WTC11 (cell line): Measurements from ENCODE around the gene PSMF1.

Source experiments
- ATF1 ChIP-seq: sonication (generic); formaldehyde crosslinking; IDR thresholded peaks from 2 replicates; pipeline ENCODE4 v1.8.1; 2023; ENCODE audit warnings: mild to moderate bottlenecking, moderate library complexity, missing genetic modification reagents
- ATF6 ChIP-seq: sonication (generic); formaldehyde crosslinking; IDR thresholded peaks from 2 replicates; pipeline ENCODE4 v1.8.1; 2023; ENCODE audit warnings: mild to moderate bottlenecking, missing genetic modification reagents
- CBFB ChIP-seq: sonication (generic); formaldehyde crosslinking; IDR thresholded peaks from 2 replicates; pipeline ENCODE4 v1.8.1; 2022; ENCODE audit warnings: mild to moderate bottlenecking, low read depth, missing genetic modification reagents
- CTCF ChIP-seq: fragments of 200-600 bp; IDR thresholded peaks from 2 replicates; pipeline ENCODE4 v1.8.0; 2022; ENCODE audit warnings: antibody characterized with exemption
- ETV6 ChIP-seq: sonication (generic); formaldehyde crosslinking; IDR thresholded peaks from 2 replicates; pipeline ENCODE4 v1.8.1; 2022; ENCODE audit warnings: mild to moderate bottlenecking, missing genetic modification reagents
- FOXJ3 ChIP-seq: sonication (generic); formaldehyde crosslinking; IDR thresholded peaks from 2 replicates; pipeline ENCODE4 v1.9.0; 2021; ENCODE audit warnings: missing genetic modification reagents, mild to moderate bottlenecking, borderline replicate concordance
- GABPB1 ChIP-seq: sonication (generic); formaldehyde crosslinking; IDR thresholded peaks from 2 replicates; pipeline ENCODE4 v1.8.1; 2023; ENCODE audit warnings: mild to moderate bottlenecking, missing genetic modification reagents
- IRF2 ChIP-seq: sonication (generic); formaldehyde crosslinking; IDR thresholded peaks from 2 replicates; pipeline ENCODE4 v1.8.0; 2022; ENCODE audit warnings: low read depth, missing genetic modification reagents, borderline replicate concordance
- MAX ChIP-seq: sonication (generic); formaldehyde crosslinking; IDR thresholded peaks from 2 replicates; pipeline ENCODE4 v1.8.0; 2022; ENCODE audit warnings: mild to moderate bottlenecking, missing genetic modification reagents
- MXD4 ChIP-seq: fragments of 250-450 bp; sonication (Bioruptor Pico); IDR thresholded peaks from 2 replicates; pipeline ENCODE4 v1.8.0; 2021; ENCODE audit warnings: mild to moderate bottlenecking, moderate library complexity, borderline replicate concordance
- NFE2L1 ChIP-seq: sonication (generic); formaldehyde crosslinking; IDR thresholded peaks from 2 replicates; pipeline ENCODE4 v1.8.1; 2023; ENCODE audit warnings: missing genetic modification reagents
- NR1H2 ChIP-seq: sonication (generic); formaldehyde crosslinking; IDR thresholded peaks from 2 replicates; pipeline ENCODE4 v1.9.0; 2021; ENCODE audit warnings: mild to moderate bottlenecking, moderate library complexity, missing genetic modification reagents
- USF2 ChIP-seq: sonication (generic); formaldehyde crosslinking; IDR thresholded peaks from 2 replicates; pipeline ENCODE4 v1.8.1; 2023; ENCODE audit warnings: mild to moderate bottlenecking, missing genetic modification reagents, moderate library complexity
- ZNF396 ChIP-seq: fragments of 250-450 bp; sonication (Bioruptor Pico); IDR thresholded peaks from 2 replicates; pipeline ENCODE4 v1.8.0; 2021; ENCODE audit warnings: mild to moderate bottlenecking, moderate library complexity, borderline replicate concordance

GRCh38 chr20:1205802-1206201 is 87.4 kb downstream of the PSMF1 start:
- no peak for TF ChIP-seq ZNF396 (CRISPR knock-in tag)
- TF ChIP-seq NFE2L1 (CRISPR knock-in tag), result no peak
- no peak for TF ChIP-seq USF2 (CRISPR knock-in tag)
- no peak for TF ChIP-seq CTCF
- no peak for TF ChIP-seq CBFB (CRISPR knock-in tag)
- no peak for TF ChIP-seq GABPB1 (CRISPR knock-in tag)
- TF ChIP-seq MAX (CRISPR knock-in tag), result no peak
- no peak for TF ChIP-seq MXD4 (CRISPR knock-in tag)
- TF ChIP-seq ATF6, result no peak
- TF ChIP-seq NR1H2, result no peak
- TF ChIP-seq ETV6 (CRISPR knock-in tag), result no peak
- TF ChIP-seq FOXJ3 (CRISPR knock-in tag), result no peak
- no peak for TF ChIP-seq ATF1 (CRISPR knock-in tag)
- TF ChIP-seq IRF2 (CRISPR knock-in tag), result no peak
